B cell (primary cell): ENCODE data around the gene GTF3C2. TPM values are rescaled to one million over a fixed set of nuclear protein-coding genes. Genes with fewer than 3 reads are reported as not detected.

Source experiments
- ATAC-seq: fragments of 200-7000 bp; cut with Tn5 transposase; one replicate; pipeline ENCODE4 v1.10.0; 2021; ENCODE audit warnings: low read depth, mild to moderate bottlenecking, moderate number of reproducible peaks, moderate library complexity
- CTCF ChIA-PET: fragments of 350-600 bp; sonication (Branson Sonifier 250); formaldehyde crosslinking; loops from one replicate; lab custom pipeline; 2021; ENCODE audit warnings: antibody characterized with exemption, inconsistent platforms; lab: Charles Lee
- POLR2A ChIA-PET: fragments of 350-600 bp; sonication (Branson Sonifier 250); formaldehyde crosslinking; loops from one replicate; lab custom pipeline; 2021; ENCODE audit warnings: antibody characterized with exemption; lab: Charles Lee
- DNase-seq: peaks from one replicate; pipeline ENCODE4 v3.0.0; 2013
- H2AFZ ChIP-seq: 2 replicates; pipeline ENCODE4 v1.6.1; 2012; ENCODE audit warnings: mild to moderate bottlenecking, low read depth, low read length; ENCODE audit not compliant: insufficient read depth, poor library complexity, severe bottlenecking
- H3K27ac ChIP-seq, 2 donors: 1 replicate in 1 of 2; 2 replicates in 1 of 2; pipeline ENCODE4 v1.5.1; 2012 to 2013; ENCODE audit warnings: low read length in 2 of 2, mild to moderate bottlenecking in 2 of 2, moderate library complexity in 1 of 2
- H3K27me3 ChIP-seq, 4 experiments: fragments of 200-600 bp in 1 of 4; sonication (generic) in 1 of 4; replicated peaks in 1 of 4; 1 replicate in 2 of 4; 2 replicates in 2 of 4; pipeline versions ENCODE4 v1.6.1 to v1.7.0; 2013 to 2016; ENCODE audit warnings: low read length in 3 of 4, mild to moderate bottlenecking in 2 of 4, mixed read lengths in 1 of 4, moderate library complexity in 1 of 4; ENCODE audit not compliant: insufficient read depth in 4 of 4, control insufficient read depth in 3 of 4; ENCODE audit errors: control extremely low read depth in 1 of 4
- H3K36me3 ChIP-seq, 2 experiments: replicated peaks in 1 of 2; 1 replicate in 1 of 2; 2 replicates in 1 of 2; pipeline versions ENCODE4 v1.6.1 to v1.7.1; 2013; ENCODE audit warnings: low read length in 1 of 2; ENCODE audit not compliant: insufficient read depth in 2 of 2, control insufficient read depth in 1 of 2; ENCODE audit errors: control extremely low read depth in 1 of 2, extremely low read depth in 1 of 2
- H3K4me1 ChIP-seq, 2 donors: fragments of 200-600 bp in 1 of 2; sonication (generic) in 1 of 2; 1 replicate in 1 of 2; 2 replicates in 1 of 2; pipeline versions ENCODE4 v1.5.1 to v1.6.1; 2013 to 2017; ENCODE audit warnings: low read length in 2 of 2; ENCODE audit not compliant: control insufficient read depth in 2 of 2, insufficient read depth in 2 of 2
- H3K4me2 ChIP-seq: replicated peaks from 2 replicates; pipeline ENCODE3; 2012; ENCODE audit warnings: mild to moderate bottlenecking, low read depth, low read length; ENCODE audit not compliant: poor library complexity, severe bottlenecking
- H3K4me3 ChIP-seq, 5 experiments: fragments of 200-600 bp in 1 of 5; sonication (generic) in 1 of 5; 1 replicate in 3 of 5; 2 replicates in 2 of 5; pipeline versions ENCODE4 v1.5.1 to v1.7.0; 2011 to 2016; ENCODE audit warnings: low read length in 4 of 5, mild to moderate bottlenecking in 4 of 5, low read depth in 2 of 5, control low read depth in 1 of 5, moderate library complexity in 1 of 5; ENCODE audit not compliant: insufficient read depth in 1 of 5; ENCODE audit errors: control extremely low read depth in 1 of 5, extremely low read depth in 1 of 5
- H3K79me2 ChIP-seq: fragments of 200-600 bp; sonication (generic); one replicate; pipeline ENCODE4 v1.6.0; 2016; ENCODE audit warnings: low read length; ENCODE audit not compliant: control insufficient read depth, insufficient read depth
- H3K9ac ChIP-seq: fragments of 200-600 bp; sonication (generic); 2 replicates; pipeline ENCODE4 v1.6.1; 2017; ENCODE audit warnings: mild to moderate bottlenecking, low read length, moderate library complexity
- H3K9me3 ChIP-seq, 3 donors: one replicate each; pipeline versions ENCODE4 v1.6.1 to v1.7.1; 2013; ENCODE audit warnings: low read length in 2 of 3; ENCODE audit not compliant: control insufficient read depth in 2 of 3, insufficient read depth in 1 of 3; ENCODE audit errors: control extremely low read depth in 1 of 3
- H4K20me1 ChIP-seq: 2 replicates; pipeline ENCODE4 v1.6.0; 2012; ENCODE audit warnings: mild to moderate bottlenecking, low read length; ENCODE audit not compliant: insufficient read depth, control insufficient read depth, poor library complexity, severe bottlenecking
- H3K27ac Mint-ChIP-seq: one replicate; pipeline ENCODE4 v1.8.0; 2021; ENCODE audit warnings: mixed read lengths
- H3K27me3 Mint-ChIP-seq: one replicate; pipeline ENCODE4 v1.8.0; 2021; ENCODE audit warnings: mixed read lengths
- H3K4me1 Mint-ChIP-seq: one replicate; pipeline ENCODE4 v1.8.0; 2021; ENCODE audit warnings: mixed read lengths
- H3K4me3 Mint-ChIP-seq: one replicate; pipeline ENCODE4 v1.8.0; 2021; ENCODE audit warnings: mixed read lengths
- H3K9me3 Mint-ChIP-seq: one replicate; pipeline ENCODE4 v1.8.0; 2022; ENCODE audit warnings: mixed read lengths; ENCODE audit not compliant: insufficient read depth
- CTCF ChIP-seq: fragments of 200-600 bp; IDR thresholded peaks from one replicate; pipeline ENCODE4 v1.8.0; 2022; ENCODE audit warnings: antibody characterized with exemption, mild to moderate bottlenecking
- EZH2 ChIP-seq: IDR thresholded peaks from 2 replicates; pipeline ENCODE4 v1.6.1; 2012; ENCODE audit warnings: borderline replicate concordance, low read depth, mild to moderate bottlenecking, moderate library complexity, low read length; ENCODE audit not compliant: insufficient read depth, poor library complexity, severe bottlenecking
- WGBS: methylation state at CpG from one replicate; pipeline ENCODE4 v1.1.5; 2013; ENCODE audit warnings: missing lambda C conversion rate; ENCODE audit not compliant: insufficient coverage; 5-methylcytosine and 5-hydroxymethylcytosine counted together
- intact Hi-C: fragments of 100-400 bp; cut with micrococcal nuclease; formaldehyde crosslinking; loops from one replicate; pipeline ENCODE4 v1.10.0; 2022
- polyA plus RNA-seq: library from polyadenylated mRNA; depleted of rRNA; stranded (reverse); fragments of >200 nt; gene quantifications from 2 replicates; pipeline ENCODE4 v1.2.3, GENCODE V29; 2012
- total RNA-seq, 2 donors: library from RNA; stranded (reverse); fragments of 120-200 nt in 1 of 2; gene quantifications; 1 replicate in 1 of 2; 2 replicates in 1 of 2; pipeline versions ENCODE4 v1.2.3 to v1.2.4, GENCODE V29; 2013 to 2022

Gene GTF3C2
- total and polyA plus RNA-seq, 2 donors (not counting 1 experiment from before 2014, with no cell fraction given) = 84.8 to 121 TPM

GRCh38 chr2:27376151-27376865 is 19.7 kb upstream of the GTF3C2 start:
- Histone ChIP-seq H3K4me3 (no peak overlapping the region), H3K9ac (no peak overlapping the region), H2AFZ (no peak overlapping the region), H3K36me3 (peaks cover 0 to 58% of the 10 kb centered on the region in 2 experiments), H3K79me2 (peaks cover 90% of the 10 kb centered on the region), H3K4me2 (no peak overlapping the region), H3K27me3 (no peaks in the 10 kb centered on the region), H3K27ac (no peak overlapping the region), H4K20me1 (peaks cover 49% of the 10 kb centered on the region), H3K9me3 (no peaks in the 10 kb centered on the region), H3K4me1 (peaks cover 33 to 38% of the 10 kb centered on the region in 2 donors)
- no peaks in the 10 kb centered on the region for H3K27me3 Mint-ChIP-seq
- H3K4me1 Mint-ChIP-seq = peaks cover 42% of the 10 kb centered on the region
- no peak overlapping the region for H3K4me3 Mint-ChIP-seq
- no peak for TF ChIP-seq EZH2
- TF ChIP-seq CTCF = no peak
- no peaks in the 10 kb centered on the region for H3K9me3 Mint-ChIP-seq
- WGBS = 96% methylated on average over 13 of the region's 16 CpGs
- no peak for ATAC-seq
- H3K27ac Mint-ChIP-seq = no peak overlapping the region
- POLR2A ChIA-PET = no interaction called here
- CTCF ChIA-PET = no interaction called here
- DNase-seq = no peak
- intact Hi-C loops = no loop called here

GRCh38 chr2:27375513-27376099 is 19.0 kb upstream of the GTF3C2 start:
- H4K20me1 ChIP-seq = peaks cover 49% of the 10 kb centered on the region
- peaks cover 30 to 34% of the 10 kb centered on the region in 2 donors for H3K4me1 ChIP-seq
- DNase-seq (no peak), ATAC-seq (no peak)
- intact Hi-C loops = no loop called here
- no peak overlapping the region for H3K4me2 ChIP-seq
- ChIA-PET POLR2A (no interaction called here), CTCF (no interaction called here)
- H2AFZ ChIP-seq = no peak overlapping the region
- Mint-ChIP-seq H3K27ac (no peak overlapping the region), H3K4me3 (no peak overlapping the region), H3K9me3 (no peaks in the 10 kb centered on the region), H3K4me1 (peaks cover 39% of the 10 kb centered on the region), H3K27me3 (no peaks in the 10 kb centered on the region)
- peaks cover 0 to 58% of the 10 kb centered on the region in 2 experiments for H3K36me3 ChIP-seq
- H3K79me2 ChIP-seq = peaks cover 97% of the 10 kb centered on the region
- TF ChIP-seq EZH2 (no peak), CTCF (no peak)
- H3K9me3 ChIP-seq = no peaks in the 10 kb centered on the region
- no peak overlapping the region for H3K4me3 ChIP-seq
- 96% methylated on average over 14 of the region's 20 CpGs for WGBS
- H3K27me3 ChIP-seq = no peaks in the 10 kb centered on the region
- H3K27ac ChIP-seq = no peak overlapping the region
- H3K9ac ChIP-seq = no peak overlapping the region
